HG03159 (cell line): ENCODE data around the gene NRG3.
"Not testable (repeated sequence)": the region's sequence is repeated elsewhere in the genome, so short reads cannot be mapped to it uniquely, and the experiment has no call there.

Experiments used
- ATAC-seq: cut with Tn5 transposase; IDR thresholded peaks from one replicate; pipeline ENCODE4 v1.9.1; 2021; ENCODE audit warnings: mild to moderate bottlenecking, moderate library complexity; ENCODE audit not compliant: unreplicated experiment

The NRG3 gene

GRCh38 chr10:81957976-81958375, 83.0 kb downstream of the NRG3 start:
- no peak for ATAC-seq

GRCh38 chr10:81959016-81959415, 84.0 kb downstream of the NRG3 start:
- ATAC-seq: no peak

- ATAC-seq: no peak
Observed at GRCh38 chr10:81961451-81962184, 86.6 kb downstream of the NRG3 start.

GRCh38 chr10:81963606-81964005, 88.6 kb downstream of the NRG3 start:
- no peak for ATAC-seq

- ATAC-seq: no peak
Observed at GRCh38 chr10:81967716-81968115, 92.7 kb downstream of the NRG3 start.

- ATAC-seq: no peak
Observed at GRCh38 chr10:81969136-81969535, 94.1 kb downstream of the NRG3 start.

GRCh38 chr10:81978238-81978637, 103.2 kb downstream of the NRG3 start:
- ATAC-seq: no peak

- ATAC-seq: no peak
Observed at GRCh38 chr10:81981724-81982123, 106.7 kb downstream of the NRG3 start.

- no peak for ATAC-seq
Observed at GRCh38 chr10:81984428-81984827, 109.4 kb downstream of the NRG3 start.

GRCh38 chr10:81995254-81995653, 120.3 kb downstream of the NRG3 start:
- ATAC-seq: no peak

GRCh38 chr10:81996927-81997326, 121.9 kb downstream of the NRG3 start:
- ATAC-seq: no peak

GRCh38 chr10:82020999-82021398, 146.0 kb downstream of the NRG3 start:
- no peak for ATAC-seq

- no peak for ATAC-seq
Observed at GRCh38 chr10:82027711-82028110, 152.7 kb downstream of the NRG3 start.

GRCh38 chr10:82037076-82037475, 162.1 kb downstream of the NRG3 start:
- no peak for ATAC-seq

GRCh38 chr10:82038587-82038986, 163.6 kb downstream of the NRG3 start:
- no peak for ATAC-seq

- ATAC-seq: no peak
Observed at GRCh38 chr10:82040336-82040735, 165.3 kb downstream of the NRG3 start.

- ATAC-seq: no peak
Observed at GRCh38 chr10:82041018-82041417, 166.0 kb downstream of the NRG3 start.

GRCh38 chr10:82056391-82056790, 181.4 kb downstream of the NRG3 start:
- no peak for ATAC-seq

- not testable (repeated sequence) for ATAC-seq
Observed at GRCh38 chr10:82067192-82067591, 192.2 kb downstream of the NRG3 start.

- ATAC-seq: no peak
Observed at GRCh38 chr10:82068501-82068900, 193.5 kb downstream of the NRG3 start.

GRCh38 chr10:82071231-82071630, 196.2 kb downstream of the NRG3 start:
- no peak for ATAC-seq

GRCh38 chr10:82072124-82072523, 197.1 kb downstream of the NRG3 start:
- ATAC-seq: no peak

GRCh38 chr10:82075605-82076004, 200.6 kb downstream of the NRG3 start:
- no peak for ATAC-seq
